Left lung (tissue), 10 donors: ENCODE measurements around the gene FTSJ1. TPM values are rescaled to one million over a fixed set of nuclear protein-coding genes. Genes with fewer than 3 reads are reported as not detected.
A peak's percentile ranks its signal among the peaks of the same experiment; 100 is the strongest.

Source experiments
- ATAC-seq: fragments of 200-7000 bp; cut with Tn5 transposase; one replicate; pipeline ENCODE4 v1.9.1; 2020; ENCODE audit warnings: moderate library complexity
- DNase-seq, 4 donors: peaks; one replicate each; pipeline ENCODE4 v3.0.0-alpha.2; 2013 to 2020
- H3K27ac ChIP-seq, 2 donors: fragments of 200-600 bp; sonication (generic) in 1 of 2; one replicate each; pipeline versions ENCODE4 v1.5.0 to v1.8.0; 2020 to 2021
- H3K27me3 ChIP-seq, 2 donors: fragments of 200-600 bp; sonication (generic) in 1 of 2; one replicate each; pipeline versions ENCODE4 v1.5.0 to v1.8.0; 2020 to 2021
- H3K36me3 ChIP-seq, 2 donors: fragments of 200-600 bp; sonication (generic) in 1 of 2; one replicate each; pipeline versions ENCODE4 v1.5.0 to v1.8.0; 2020 to 2021
- H3K4me1 ChIP-seq, 2 donors: fragments of 200-600 bp; one replicate each; pipeline ENCODE4 v1.8.0; 2021
- H3K4me3 ChIP-seq, 2 donors: fragments of 200-600 bp; sonication (generic) in 1 of 2; one replicate each; pipeline versions ENCODE4 v1.5.0 to v1.8.0; 2020 to 2021; ENCODE audit warnings: mild to moderate bottlenecking in 1 of 2
- H3K9me3 ChIP-seq, 2 donors: fragments of 200-600 bp; sonication (generic) in 1 of 2; one replicate each; pipeline versions ENCODE4 v1.5.0 to v1.8.0; 2020 to 2021
- intact Hi-C, 2 donors: fragments of 100-400 bp; cut with DNase I; formaldehyde crosslinking; loops; one replicate each; pipeline versions ENCODE4 v1.11.2 to v1.14.2; 2022
- polyA plus RNA-seq, 6 donors: library from polyadenylated mRNA; unstranded; fragments of 120-200 nt; gene quantifications; one replicate each; pipeline ENCODE4 v1.2.1, GENCODE V29; 2013; ENCODE audit not compliant: insufficient read length in 6 of 6
- total RNA-seq, 2 donors: library from RNA; stranded (reverse); fragmentation: NEBNext Ultra II Directional; extraction: Animal tissue kit (Norgen Biotek cat#: 25700); gene quantifications; one replicate each; pipeline ENCODE4 v1.2.1, GENCODE V29; 2021
- TF ChIP-seq, protein P1 (sequence below), 2 donors: fragments of 200-600 bp; sonication (generic) in 1 of 2; IDR thresholded peaks; one replicate each; pipeline versions ENCODE4 v1.5.0 to v1.8.0; 2021; ENCODE audit warnings: antibody characterized with exemption in 2 of 2
- donor health status: DM: no; HTN: yes; CAD: no.
- donor health status: DM: no; HTN: no; CAD: no.

FTSJ1 gene
- total and polyA plus RNA-seq, 8 donors = 33.7 to 46.6 (median 38.8) TPM

DNA sequence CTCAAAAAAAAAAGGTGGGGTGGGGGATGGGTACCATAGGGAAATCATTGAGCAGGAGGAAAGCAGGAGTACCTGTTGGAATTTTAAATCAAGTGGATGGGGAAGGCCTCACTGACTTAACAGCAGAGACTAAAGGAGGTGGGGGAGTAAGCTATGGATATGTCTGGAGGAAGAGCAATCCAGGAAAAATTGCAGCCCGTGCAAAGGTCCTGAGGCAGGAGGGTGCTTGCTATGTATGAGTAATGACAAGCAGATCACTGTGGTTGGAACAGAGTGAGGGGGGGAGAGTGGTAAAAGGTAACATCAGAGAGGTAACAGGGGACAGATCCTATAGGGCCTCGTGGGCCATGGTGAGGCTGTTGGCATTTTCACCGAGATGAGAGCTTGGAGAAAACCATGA lies 4.1 kb downstream of the FTSJ1 start:
- Histone ChIP-seq H3K36me3 (peaks cover 0 to 54% of the 10 kb centered on the region in 2 donors), H3K4me1 (no peaks in the 10 kb centered on the region), H3K9me3 (no peaks in the 10 kb centered on the region), H3K27ac (no peak overlapping the region), H3K4me3 (no peak overlapping the region), H3K27me3 (no peaks in the 10 kb centered on the region)
- TF ChIP-seq, protein P1, sequence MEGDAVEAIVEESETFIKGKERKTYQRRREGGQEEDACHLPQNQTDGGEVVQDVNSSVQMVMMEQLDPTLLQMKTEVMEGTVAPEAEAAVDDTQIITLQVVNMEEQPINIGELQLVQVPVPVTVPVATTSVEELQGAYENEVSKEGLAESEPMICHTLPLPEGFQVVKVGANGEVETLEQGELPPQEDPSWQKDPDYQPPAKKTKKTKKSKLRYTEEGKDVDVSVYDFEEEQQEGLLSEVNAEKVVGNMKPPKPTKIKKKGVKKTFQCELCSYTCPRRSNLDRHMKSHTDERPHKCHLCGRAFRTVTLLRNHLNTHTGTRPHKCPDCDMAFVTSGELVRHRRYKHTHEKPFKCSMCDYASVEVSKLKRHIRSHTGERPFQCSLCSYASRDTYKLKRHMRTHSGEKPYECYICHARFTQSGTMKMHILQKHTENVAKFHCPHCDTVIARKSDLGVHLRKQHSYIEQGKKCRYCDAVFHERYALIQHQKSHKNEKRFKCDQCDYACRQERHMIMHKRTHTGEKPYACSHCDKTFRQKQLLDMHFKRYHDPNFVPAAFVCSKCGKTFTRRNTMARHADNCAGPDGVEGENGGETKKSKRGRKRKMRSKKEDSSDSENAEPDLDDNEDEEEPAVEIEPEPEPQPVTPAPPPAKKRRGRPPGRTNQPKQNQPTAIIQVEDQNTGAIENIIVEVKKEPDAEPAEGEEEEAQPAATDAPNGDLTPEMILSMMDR (IDR thresholded peaks at IDR 0.05) = no peak
- intact Hi-C loops = no loop called here
- no peak for ATAC-seq
- DNase-seq = no peak

DNA sequence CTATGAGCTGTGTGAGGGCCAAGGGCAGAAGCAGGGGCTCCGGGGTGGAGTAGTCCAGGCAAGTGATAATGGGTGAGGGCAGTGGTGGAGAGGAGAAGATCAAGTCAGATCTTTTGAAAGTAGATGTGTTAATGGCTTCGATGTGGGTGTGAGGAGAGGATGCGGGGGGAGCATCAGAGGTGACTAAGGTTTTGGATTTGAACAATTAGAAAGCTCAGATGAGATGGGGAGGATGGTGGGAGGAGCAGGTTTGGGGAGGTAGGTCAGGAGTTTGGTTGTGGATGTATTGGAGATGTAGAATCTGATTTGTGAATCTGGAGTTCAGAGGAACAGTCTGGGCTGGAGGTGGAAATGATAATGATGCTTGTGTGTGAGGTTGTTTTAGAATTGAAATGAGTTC lies 4.6 kb downstream of the FTSJ1 start:
- TF ChIP-seq, protein P1 (IDR thresholded peaks at IDR 0.05) = no peak
- H3K4me3 ChIP-seq = no peak overlapping the region

DNA sequence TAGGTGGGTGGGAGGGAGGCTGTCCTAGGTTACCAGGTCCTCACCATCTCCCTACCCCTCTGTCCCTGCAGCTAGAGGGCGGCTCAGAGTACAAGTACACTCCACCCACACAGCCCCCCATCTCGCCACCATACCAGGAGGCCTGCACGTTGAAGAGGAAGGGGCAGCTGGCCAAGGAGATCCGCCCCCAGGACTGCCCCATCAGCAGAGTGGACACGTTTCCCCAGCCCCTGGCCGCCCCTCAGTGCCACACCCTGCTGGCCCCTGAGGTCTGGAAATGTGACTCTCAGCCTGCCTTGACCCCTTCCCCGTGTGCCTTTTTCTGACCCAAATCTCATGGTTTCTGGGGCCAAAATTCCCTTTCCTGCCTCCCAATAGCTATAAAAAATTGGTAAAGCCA lies 6.5 kb downstream of the FTSJ1 start:
- TF ChIP-seq, protein P1 (IDR thresholded peaks at IDR 0.05) = no peak
- no peak for DNase-seq
- H3K9me3 ChIP-seq = no peaks in the 10 kb centered on the region
- H3K4me1 ChIP-seq = no peaks in the 10 kb centered on the region
- ATAC-seq = no peak
- intact Hi-C loops = no loop called here
- peaks cover 0 to 60% of the 10 kb centered on the region in 2 donors for H3K36me3 ChIP-seq
- no peaks in the 10 kb centered on the region for H3K27me3 ChIP-seq
- no peak overlapping the region for H3K4me3 ChIP-seq
- H3K27ac ChIP-seq = no peak overlapping the region

More for the DNA sequence above, 4.6 kb downstream of the FTSJ1 start:
- intact Hi-C loops = no loop called here
- Histone ChIP-seq H3K27me3 (no peaks in the 10 kb centered on the region), H3K4me1 (no peaks in the 10 kb centered on the region), H3K27ac (no peak overlapping the region), H3K36me3 (peaks cover 0 to 54% of the 10 kb centered on the region in 2 donors), H3K9me3 (no peaks in the 10 kb centered on the region)
- no peak for ATAC-seq
- no peak for DNase-seq

DNA sequence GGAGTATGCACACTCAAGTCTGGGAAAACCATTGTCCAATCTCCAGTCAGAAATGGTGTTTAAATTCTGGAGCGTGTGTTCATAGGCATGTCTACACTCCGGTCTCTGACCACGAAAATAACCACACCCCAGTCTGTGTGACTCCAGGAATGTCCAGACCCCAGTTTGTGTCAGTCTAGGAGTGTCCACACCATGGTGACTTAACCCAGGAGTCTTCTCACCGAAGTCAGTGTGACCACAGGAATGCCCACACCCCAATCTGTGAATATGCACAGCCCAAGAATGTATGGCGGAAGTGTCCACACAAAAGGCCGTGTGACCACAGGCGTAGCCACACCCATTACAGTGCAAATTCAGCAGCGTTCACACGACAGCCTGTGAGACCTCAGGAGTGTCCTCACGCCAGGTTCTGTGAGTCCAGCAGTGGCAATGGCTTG lies 11.4 kb downstream of the FTSJ1 start:
- DNase-seq (no peak), ATAC-seq (peak; percentile 47)
- Histone ChIP-seq H3K9me3 (no peaks in the 10 kb centered on the region), H3K27me3 (no peaks in the 10 kb centered on the region), H3K4me3 (no peak overlapping the region), H3K27ac (no peak overlapping the region), H3K4me1 (no peaks in the 10 kb centered on the region), H3K36me3 (peaks cover 0 to 32% of the 10 kb centered on the region in 2 donors)
- TF ChIP-seq, protein P1 (IDR thresholded peaks at IDR 0.05) = no peak
- intact Hi-C loops = no loop called here

DNA sequence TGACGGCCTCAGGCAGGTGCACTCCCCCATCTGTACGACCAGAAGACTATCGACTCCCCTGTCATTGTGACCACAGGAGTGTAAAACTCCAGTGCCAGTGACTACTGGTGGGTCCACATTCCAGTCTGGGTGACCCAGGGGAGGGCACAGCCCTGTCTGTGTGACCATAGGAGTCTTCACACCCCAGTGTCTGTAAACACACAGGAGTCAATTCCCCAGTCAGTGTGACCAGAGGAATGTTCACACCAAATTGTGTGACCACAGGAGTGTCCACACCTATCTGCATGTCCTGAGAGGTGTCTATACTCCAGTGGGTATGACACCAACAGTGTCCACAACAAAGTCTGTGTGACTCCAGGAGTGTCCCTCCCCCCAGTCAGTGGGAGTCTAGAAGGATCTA lies 12.0 kb downstream of the FTSJ1 start:
- Histone ChIP-seq H3K36me3 (peaks cover 0 to 25% of the 10 kb centered on the region in 2 donors), H3K27me3 (no peaks in the 10 kb centered on the region), H3K9me3 (no peaks in the 10 kb centered on the region), H3K4me1 (no peaks in the 10 kb centered on the region), H3K4me3 (no peak overlapping the region), H3K27ac (no peak overlapping the region)
- ATAC-seq = no peak
- TF ChIP-seq, protein P1 (IDR thresholded peaks at IDR 0.05) = no peak
- no peak for DNase-seq
- intact Hi-C loops = no loop called here
